ENCODE results near the gene ZNF302.
"Not testable (repeated sequence)": the region's sequence is repeated elsewhere in the genome, so short reads cannot be mapped to it uniquely, and the experiment has no call there.

The ZNF302 gene

GRCh38 chr19:34666200-34666957 lies 11.1 kb upstream of the ZNF302 start:
- no peak for DNase-seq (ENCODE audit: low read depth, low spot score)
- TF ChIP-seq YY1 (IDR thresholded peaks at IDR 0.05; ENCODE audit: insufficient read depth, insufficient read length) (no peak), ZNF274 (IDR thresholded peaks at IDR 0.05; ENCODE audit: low read depth, low read length) (no peak), SUZ12 (IDR thresholded peaks at IDR 0.05; ENCODE audit: extremely low read depth, insufficient read depth, insufficient read length) (no peak)
- Histone ChIP-seq H3K36me3 (ENCODE audit: insufficient read depth, insufficient read length, low read length) (no peaks in the 10 kb centered on the region), H3K4me1 (ENCODE audit: insufficient read depth, insufficient read length) (peaks cover 4% of the 10 kb centered on the region), H3K4me3 (ENCODE audit: insufficient read length, low read depth) (no peak overlapping the region), H3K27me3 (ENCODE audit: insufficient read depth, insufficient read length) (no peaks in the 10 kb centered on the region), H3K9me3 (ENCODE audit: insufficient read depth, low read length) (no peaks in the 10 kb centered on the region), H3K9ac (ENCODE audit: insufficient read length, low read depth) (no peak overlapping the region)

GRCh38 chr19:34666958-34667265 lies 10.6 kb upstream of the ZNF302 start:
- TF ChIP-seq ZNF274 (IDR thresholded peaks at IDR 0.05; ENCODE audit: low read depth, low read length) (no peak), YY1 (IDR thresholded peaks at IDR 0.05; ENCODE audit: insufficient read depth, insufficient read length) (no peak), SUZ12 (IDR thresholded peaks at IDR 0.05; ENCODE audit: extremely low read depth, insufficient read depth, insufficient read length) (no peak)
- no peaks in the 10 kb centered on the region for H3K9me3 ChIP-seq (ENCODE audit: insufficient read depth, low read length)
- DNase-seq (ENCODE audit: low read depth, low spot score): no peak
- H3K27me3 ChIP-seq (ENCODE audit: insufficient read depth, insufficient read length): no peaks in the 10 kb centered on the region
- no peak overlapping the region for H3K9ac ChIP-seq (ENCODE audit: insufficient read length, low read depth)
- peaks cover 4% of the 10 kb centered on the region for H3K4me1 ChIP-seq (ENCODE audit: insufficient read depth, insufficient read length)
- H3K4me3 ChIP-seq (ENCODE audit: insufficient read length, low read depth): no peak overlapping the region
- no peaks in the 10 kb centered on the region for H3K36me3 ChIP-seq (ENCODE audit: insufficient read depth, insufficient read length, low read length)

GRCh38 chr19:34667349-34668076 lies 10.0 kb upstream of the ZNF302 start:
- TF ChIP-seq ZNF274 (IDR thresholded peaks at IDR 0.05; ENCODE audit: low read depth, low read length) (no peak), YY1 (IDR thresholded peaks at IDR 0.05; ENCODE audit: insufficient read depth, insufficient read length) (no peak), SUZ12 (IDR thresholded peaks at IDR 0.05; ENCODE audit: extremely low read depth, insufficient read depth, insufficient read length) (no peak)
- Histone ChIP-seq H3K27me3 (ENCODE audit: insufficient read depth, insufficient read length) (no peaks in the 10 kb centered on the region), H3K4me1 (ENCODE audit: insufficient read depth, insufficient read length) (peaks cover 4% of the 10 kb centered on the region), H3K9me3 (ENCODE audit: insufficient read depth, low read length) (no peaks in the 10 kb centered on the region), H3K9ac (ENCODE audit: insufficient read length, low read depth) (no peak overlapping the region), H3K36me3 (ENCODE audit: insufficient read depth, insufficient read length, low read length) (no peaks in the 10 kb centered on the region), H3K4me3 (ENCODE audit: insufficient read length, low read depth) (no peak overlapping the region)
- no peak for DNase-seq (ENCODE audit: low read depth, low spot score)

- H3K9ac ChIP-seq (ENCODE audit: insufficient read length, low read depth); H3K27me3 ChIP-seq (ENCODE audit: insufficient read depth, insufficient read length); H3K36me3 ChIP-seq (ENCODE audit: insufficient read depth, insufficient read length, low read length); H3K9me3 ChIP-seq (ENCODE audit: insufficient read depth, low read length); H3K4me3 ChIP-seq (ENCODE audit: insufficient read length, low read depth); DNase-seq (ENCODE audit: low read depth, low spot score); H3K4me1 ChIP-seq (ENCODE audit: insufficient read depth, insufficient read length): not testable (repeated sequence)
Observed at GRCh38 chr19:34668077-34668689, 9.3 kb upstream of the ZNF302 start.

- not testable (repeated sequence) for H3K4me3 ChIP-seq (ENCODE audit: insufficient read length, low read depth)
Observed at GRCh38 chr19:34668690-34669089, 8.8 kb upstream of the ZNF302 start.

GRCh38 chr19:34669305-34669704 lies 8.2 kb upstream of the ZNF302 start:
- Histone ChIP-seq H3K9me3 (ENCODE audit: insufficient read depth, low read length) (no peaks in the 10 kb centered on the region), H3K4me3 (ENCODE audit: insufficient read length, low read depth) (no peak overlapping the region), H3K27me3 (ENCODE audit: insufficient read depth, insufficient read length) (no peaks in the 10 kb centered on the region), H3K36me3 (ENCODE audit: insufficient read depth, insufficient read length, low read length) (no peaks in the 10 kb centered on the region), H3K4me1 (ENCODE audit: insufficient read depth, insufficient read length) (peaks cover 4% of the 10 kb centered on the region), H3K9ac (ENCODE audit: insufficient read length, low read depth) (no peak overlapping the region)
- TF ChIP-seq SUZ12 (IDR thresholded peaks at IDR 0.05; ENCODE audit: extremely low read depth, insufficient read depth, insufficient read length): no peak
- no peak for TF ChIP-seq ZNF274 (IDR thresholded peaks at IDR 0.05; ENCODE audit: low read depth, low read length)
- TF ChIP-seq YY1 (IDR thresholded peaks at IDR 0.05; ENCODE audit: insufficient read depth, insufficient read length): no peak
- no peak for DNase-seq (ENCODE audit: low read depth, low spot score)

More at GRCh38 chr19:34668690-34669089, 8.8 kb upstream of the ZNF302 start:
- DNase-seq (ENCODE audit: low read depth, low spot score); H3K27me3 ChIP-seq (ENCODE audit: insufficient read depth, insufficient read length); H3K9ac ChIP-seq (ENCODE audit: insufficient read length, low read depth); H3K4me1 ChIP-seq (ENCODE audit: insufficient read depth, insufficient read length); H3K9me3 ChIP-seq (ENCODE audit: insufficient read depth, low read length); H3K36me3 ChIP-seq (ENCODE audit: insufficient read depth, insufficient read length, low read length): not testable (repeated sequence)

GRCh38 chr19:34671972-34672371 lies 5.5 kb upstream of the ZNF302 start:
- H3K36me3 ChIP-seq (ENCODE audit: insufficient read depth, insufficient read length, low read length): no peaks in the 10 kb centered on the region

More at GRCh38 chr19:34671972-34672371, 5.5 kb upstream of the ZNF302 start:
- no peak overlapping the region for H3K4me3 ChIP-seq (ENCODE audit: insufficient read length, low read depth)
- no peak for DNase-seq (ENCODE audit: low read depth, low spot score)
- H3K4me1 ChIP-seq (ENCODE audit: insufficient read depth, insufficient read length): peaks cover 2% of the 10 kb centered on the region
- H3K27me3 ChIP-seq (ENCODE audit: insufficient read depth, insufficient read length): no peaks in the 10 kb centered on the region
- H3K9me3 ChIP-seq (ENCODE audit: insufficient read depth, low read length): no peaks in the 10 kb centered on the region
- H3K9ac ChIP-seq (ENCODE audit: insufficient read length, low read depth): no peak overlapping the region
- no peak for TF ChIP-seq SUZ12 (IDR thresholded peaks at IDR 0.05; ENCODE audit: extremely low read depth, insufficient read depth, insufficient read length)
- TF ChIP-seq ZNF274 (IDR thresholded peaks at IDR 0.05; ENCODE audit: low read depth, low read length): no peak
- no peak for TF ChIP-seq YY1 (IDR thresholded peaks at IDR 0.05; ENCODE audit: insufficient read depth, insufficient read length)

Data from NT2/D1 (cell line).